HCT116 (cell line): ENCODE data around the gene RENBP. TPM values are rescaled to one million over a fixed set of nuclear protein-coding genes. Genes with fewer than 3 reads are reported as not detected.

ENCODE experiments used
- ATAC-seq: fragments of 200-7000 bp; cut with Tn5 transposase; 2 replicates; pipeline ENCODE4 v1.9.1; 2020; ENCODE audit warnings: mild to moderate bottlenecking, moderate library complexity
- BruUV-seq: library from RNA; stranded (reverse); fragments of 400-500 nt; replicated peaks from 2 replicates; lab custom pipeline; 2021; lab: Mats Ljungman, UMichigan
- CTCF ChIA-PET: fragments of 300-600 bp; sonication (Branson Sonifier 250); formaldehyde crosslinking; loops from one replicate; lab custom pipeline; 2021; ENCODE audit warnings: antibody characterized with exemption; lab: Charles Lee
- POLR2A ChIA-PET: fragments of 300-600, 350-600 bp; sonication (Branson Sonifier 250); formaldehyde crosslinking; loops from one replicate; lab custom pipeline; 2021; ENCODE audit warnings: antibody characterized with exemption; lab: Charles Lee
- RAD21 ChIA-PET, 2 experiments: fragments of 300-600 bp; sonication (Branson Sonifier 250); formaldehyde crosslinking; loops; one replicate each; lab custom pipeline; 2023; ENCODE audit warnings: low total read pairs in 2 of 2; ENCODE audit not compliant: uncharacterized antibody in 2 of 2, unreplicated experiment in 2 of 2, low non-redundant PET in 1 of 2; lab: Charles Lee
- DNase-seq: peaks from one replicate; pipeline ENCODE4 v3.0.0-alpha.2; 2010; ENCODE audit warnings: low read depth, low spot score
- H2AFZ ChIP-seq: fragments of 200-600 bp; shearing (Covaris generic), sonication (generic); 2 replicates; pipeline ENCODE4 v1.6.1; 2017; ENCODE audit warnings: low read depth, mixed run types, mixed read lengths, antibody characterized with exemption, low read length; ENCODE audit not compliant: poor library complexity, severe bottlenecking
- H3K27ac ChIP-seq: 2 replicates; pipeline ENCODE4 v1.5.1; 2012; ENCODE audit warnings: low read depth, low read length
- H3K27me3 ChIP-seq: fragments of 200-600 bp; sonication (generic); 2 replicates; pipeline ENCODE4 v1.6.1; 2016; ENCODE audit warnings: mixed run types, low read length, mixed read lengths; ENCODE audit not compliant: insufficient read depth
- H3K36me3 ChIP-seq, 2 experiments: fragments of 200-500 bp in 1 of 2; fragments of 200-600 bp in 1 of 2; sonication (Bioruptor generic) in 1 of 2; sonication (generic) in 1 of 2; 2 replicates each; pipeline versions ENCODE4 v1.5.1 to v1.6.1; 2014 to 2016; ENCODE audit warnings: low read length in 2 of 2, inconsistent platforms in 1 of 2, mixed read lengths in 1 of 2, mixed run types in 1 of 2; ENCODE audit not compliant: insufficient read depth in 2 of 2, control insufficient read depth in 1 of 2
- H3K4me1 ChIP-seq, 2 experiments: fragments of 200-600 bp in 1 of 2; sonication (generic) in 1 of 2; 2 replicates each; pipeline versions ENCODE4 v1.5.1 to v1.6.1; 2012 to 2017; ENCODE audit warnings: low read length in 2 of 2, inconsistent platforms in 1 of 2, mild to moderate bottlenecking in 1 of 2, mixed read lengths in 1 of 2, mixed run types in 1 of 2, moderate library complexity in 1 of 2; ENCODE audit not compliant: insufficient read depth in 2 of 2, control insufficient read depth in 1 of 2
- H3K4me2 ChIP-seq: fragments of 200-600 bp; sonication (generic); 2 replicates; pipeline ENCODE4 v1.6.1; 2017; ENCODE audit warnings: mixed run types, low read length, mixed read lengths
- H3K4me3 ChIP-seq, 2 experiments: fragments of 200-600 bp in 1 of 2; sonication (generic) in 1 of 2; replicated peaks in 1 of 2; 2 replicates each; pipeline ENCODE4 v1.5.1; 2011 to 2016; ENCODE audit warnings: low read length in 2 of 2, control low read depth in 1 of 2, low read depth in 1 of 2, mild to moderate bottlenecking in 1 of 2, mixed read lengths in 1 of 2, mixed run types in 1 of 2
- H3K79me2 ChIP-seq: fragments of 200-600 bp; sonication (generic); 2 replicates; pipeline ENCODE4 v1.6.1; 2017; ENCODE audit warnings: mild to moderate bottlenecking, mixed run types, low read length, moderate library complexity, mixed read lengths; ENCODE audit not compliant: insufficient read depth
- H3K9ac ChIP-seq: fragments of 200-600 bp; sonication (generic); 2 replicates; pipeline ENCODE4 v1.6.1; 2016; ENCODE audit warnings: low read length, mixed read lengths
- H3K9me2 ChIP-seq: fragments of 200-600 bp; sonication (generic), shearing (Covaris generic); 2 replicates; pipeline ENCODE4 v1.6.1; 2017; ENCODE audit warnings: mixed run types, mild to moderate bottlenecking, moderate library complexity; ENCODE audit not compliant: insufficient read depth
- H3K9me3 ChIP-seq, 2 experiments: fragments of 200-500 bp in 1 of 2; fragments of 200-600 bp in 1 of 2; sonication (Bioruptor generic) in 1 of 2; sonication (generic) in 1 of 2; 2 replicates each; pipeline ENCODE4 v1.6.1; 2014 to 2017; ENCODE audit warnings: low read length in 2 of 2, mixed read lengths in 2 of 2, inconsistent platforms in 1 of 2, low read depth in 1 of 2, mild to moderate bottlenecking in 1 of 2, mixed run types in 1 of 2, moderate library complexity in 1 of 2; ENCODE audit not compliant: control insufficient read depth in 1 of 2, insufficient read depth in 1 of 2
- H4K20me1 ChIP-seq: fragments of 200-600 bp; sonication (generic), shearing (Covaris generic); 2 replicates; pipeline ENCODE4 v1.6.1; 2017; ENCODE audit warnings: mixed run types, mild to moderate bottlenecking, moderate library complexity; ENCODE audit not compliant: insufficient read depth
- ATF3 ChIP-seq: IDR thresholded peaks from 2 replicates; pipeline ENCODE4 v1.6.1; 2012
- CBX3 ChIP-seq: IDR thresholded peaks from 2 replicates; pipeline ENCODE4 v1.6.1; 2012; ENCODE audit warnings: low read depth
- CEBPB ChIP-seq: IDR thresholded peaks from 2 replicates; pipeline ENCODE4 v1.6.1; 2012; ENCODE audit warnings: low read depth
- CTCF ChIP-seq, 3 experiments: fragments of 200-600 bp in 1 of 3; sonication (generic) in 1 of 3; IDR thresholded peaks in 2 of 3; conservative IDR thresholded peaks in 1 of 3; 2 replicates each; pipeline ENCODE4 v1.5.1; 2012 to 2017; ENCODE audit warnings: low read depth in 2 of 3, low read length in 2 of 3, antibody characterized with exemption in 1 of 3, borderline replicate concordance in 1 of 3, control low read depth in 1 of 3, mild to moderate bottlenecking in 1 of 3, mixed read lengths in 1 of 3, mixed run types in 1 of 3, moderate library complexity in 1 of 3; ENCODE audit not compliant: insufficient read depth in 1 of 3
- EGR1 ChIP-seq: IDR thresholded peaks from 2 replicates; pipeline ENCODE4 v1.6.1; 2012; ENCODE audit warnings: low read depth
- ELF1 ChIP-seq: IDR thresholded peaks from 2 replicates; pipeline ENCODE4 v1.6.1; 2012; ENCODE audit warnings: low read depth, borderline replicate concordance
- EZH2phosphoT487 ChIP-seq: fragments of 200-600 bp; IDR thresholded peaks from 2 replicates; pipeline ENCODE4 v1.6.1; 2018; ENCODE audit warnings: antibody characterized with exemption, borderline replicate concordance
- FOSL1 ChIP-seq: IDR thresholded peaks from 2 replicates; pipeline ENCODE4 v1.6.1; 2012; ENCODE audit warnings: low read depth
- JUND ChIP-seq: IDR thresholded peaks from 2 replicates; pipeline ENCODE4 v1.6.1; 2012
- MAX ChIP-seq: IDR thresholded peaks from 2 replicates; pipeline ENCODE4 v1.6.1; 2012
- POLR2A ChIP-seq: IDR thresholded peaks from 2 replicates; pipeline ENCODE4 v1.7.0; 2011; ENCODE audit warnings: borderline replicate concordance; ENCODE audit not compliant: insufficient read depth, insufficient read length; ENCODE audit errors: extremely low read depth
- POLR2AphosphoS5 ChIP-seq: IDR thresholded peaks from 2 replicates; pipeline ENCODE4 v1.6.1; 2011; ENCODE audit warnings: mild to moderate bottlenecking, low read depth, low read length, moderate library complexity
- RAD21 ChIP-seq: IDR thresholded peaks from 2 replicates; pipeline ENCODE4 v1.6.1; 2012; ENCODE audit warnings: low read depth, mild to moderate bottlenecking
- SIN3A ChIP-seq: IDR thresholded peaks from 2 replicates; pipeline ENCODE4 v1.6.1; 2012; ENCODE audit warnings: low read depth
- SP1 ChIP-seq: IDR thresholded peaks from 2 replicates; pipeline ENCODE4 v1.6.1; 2012; ENCODE audit warnings: low read depth
- TCF7L2 ChIP-seq: IDR thresholded peaks from 2 replicates; pipeline ENCODE4 v1.7.0; 2011; ENCODE audit warnings: borderline replicate concordance, inconsistent platforms; ENCODE audit not compliant: insufficient read depth, insufficient read length; ENCODE audit errors: extremely low read depth
- YY1 ChIP-seq: IDR thresholded peaks from 2 replicates; pipeline ENCODE4 v1.6.1; 2011; ENCODE audit warnings: low read length, low read depth, moderate library complexity, mild to moderate bottlenecking; ENCODE audit not compliant: insufficient replicate concordance; ENCODE audit errors: extremely low read depth
- ZFX ChIP-seq: fragments of 450-650 bp; IDR thresholded peaks from 2 replicates; pipeline ENCODE4 v1.6.1; 2017
- intact Hi-C: fragments of 100-400 bp; cut with micrococcal nuclease; formaldehyde crosslinking; loops from 2 replicates; pipeline ENCODE4 v1.10.0; 2022
- total RNA-seq: library from RNA; stranded (reverse); gene quantifications from one replicate; pipeline ENCODE4 v1.2.1, GENCODE V29; 2021; ENCODE audit not compliant: unreplicated experiment
- TF ChIP-seq, protein P1 (sequence below): IDR thresholded peaks from 2 replicates; pipeline ENCODE4 v1.6.1; 2011; ENCODE audit warnings: mild to moderate bottlenecking, low read length, moderate library complexity; ENCODE audit not compliant: insufficient replicate concordance; ENCODE audit errors: extremely low read depth
- TF ChIP-seq, protein P2 (sequence below): IDR thresholded peaks from 2 replicates; pipeline ENCODE4 v1.6.1; 2012; ENCODE audit warnings: low read depth

The RENBP gene
- total RNA-seq, 1 experiment from 2014 or later = 1.3 TPM

- TF ChIP-seq TCF7L2 (no peak), ZFX (no peak), RAD21 (no peak), FOSL1 (no peak), MAX (no peak), CBX3 (no peak), SIN3A (no peak), CTCF (IDR thresholded peaks at IDR 0.05 in 2 of 3, conservative IDR thresholded peaks at IDR 0.05 in 1 of 3; ENCODE audit: borderline replicate concordance in 1 of 3, insufficient read depth in 1 of 3, low read depth in 2 of 3, low read length in 2 of 3) (no peak), POLR2A (no peak), ELF1 (no peak), POLR2AphosphoS5 (no peak), YY1 (no peak), JUND (no peak), EZH2phosphoT487 (no peak), ATF3 (no peak), SP1 (no peak), CEBPB (no peak), EGR1 (no peak)
- TF ChIP-seq, protein P1, sequence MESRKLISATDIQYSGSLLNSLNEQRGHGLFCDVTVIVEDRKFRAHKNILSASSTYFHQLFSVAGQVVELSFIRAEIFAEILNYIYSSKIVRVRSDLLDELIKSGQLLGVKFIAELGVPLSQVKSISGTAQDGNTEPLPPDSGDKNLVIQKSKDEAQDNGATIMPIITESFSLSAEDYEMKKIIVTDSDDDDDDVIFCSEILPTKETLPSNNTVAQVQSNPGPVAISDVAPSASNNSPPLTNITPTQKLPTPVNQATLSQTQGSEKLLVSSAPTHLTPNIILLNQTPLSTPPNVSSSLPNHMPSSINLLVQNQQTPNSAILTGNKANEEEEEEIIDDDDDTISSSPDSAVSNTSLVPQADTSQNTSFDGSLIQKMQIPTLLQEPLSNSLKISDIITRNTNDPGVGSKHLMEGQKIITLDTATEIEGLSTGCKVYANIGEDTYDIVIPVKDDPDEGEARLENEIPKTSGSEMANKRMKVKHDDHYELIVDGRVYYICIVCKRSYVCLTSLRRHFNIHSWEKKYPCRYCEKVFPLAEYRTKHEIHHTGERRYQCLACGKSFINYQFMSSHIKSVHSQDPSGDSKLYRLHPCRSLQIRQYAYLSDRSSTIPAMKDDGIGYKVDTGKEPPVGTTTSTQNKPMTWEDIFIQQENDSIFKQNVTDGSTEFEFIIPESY = no peak
- TF ChIP-seq, protein P2, sequence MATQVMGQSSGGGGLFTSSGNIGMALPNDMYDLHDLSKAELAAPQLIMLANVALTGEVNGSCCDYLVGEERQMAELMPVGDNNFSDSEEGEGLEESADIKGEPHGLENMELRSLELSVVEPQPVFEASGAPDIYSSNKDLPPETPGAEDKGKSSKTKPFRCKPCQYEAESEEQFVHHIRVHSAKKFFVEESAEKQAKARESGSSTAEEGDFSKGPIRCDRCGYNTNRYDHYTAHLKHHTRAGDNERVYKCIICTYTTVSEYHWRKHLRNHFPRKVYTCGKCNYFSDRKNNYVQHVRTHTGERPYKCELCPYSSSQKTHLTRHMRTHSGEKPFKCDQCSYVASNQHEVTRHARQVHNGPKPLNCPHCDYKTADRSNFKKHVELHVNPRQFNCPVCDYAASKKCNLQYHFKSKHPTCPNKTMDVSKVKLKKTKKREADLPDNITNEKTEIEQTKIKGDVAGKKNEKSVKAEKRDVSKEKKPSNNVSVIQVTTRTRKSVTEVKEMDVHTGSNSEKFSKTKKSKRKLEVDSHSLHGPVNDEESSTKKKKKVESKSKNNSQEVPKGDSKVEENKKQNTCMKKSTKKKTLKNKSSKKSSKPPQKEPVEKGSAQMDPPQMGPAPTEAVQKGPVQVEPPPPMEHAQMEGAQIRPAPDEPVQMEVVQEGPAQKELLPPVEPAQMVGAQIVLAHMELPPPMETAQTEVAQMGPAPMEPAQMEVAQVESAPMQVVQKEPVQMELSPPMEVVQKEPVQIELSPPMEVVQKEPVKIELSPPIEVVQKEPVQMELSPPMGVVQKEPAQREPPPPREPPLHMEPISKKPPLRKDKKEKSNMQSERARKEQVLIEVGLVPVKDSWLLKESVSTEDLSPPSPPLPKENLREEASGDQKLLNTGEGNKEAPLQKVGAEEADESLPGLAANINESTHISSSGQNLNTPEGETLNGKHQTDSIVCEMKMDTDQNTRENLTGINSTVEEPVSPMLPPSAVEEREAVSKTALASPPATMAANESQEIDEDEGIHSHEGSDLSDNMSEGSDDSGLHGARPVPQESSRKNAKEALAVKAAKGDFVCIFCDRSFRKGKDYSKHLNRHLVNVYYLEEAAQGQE = no peak
- H3K9me2 ChIP-seq = no peaks in the 10 kb centered on the region
- ChIA-PET POLR2A (no interaction called here), CTCF (no interaction called here), RAD21 (no interaction called here)
- peaks cover 3 to 16% of the 10 kb centered on the region in 2 experiments; a peak in 2 of 4 replicates for H3K36me3 ChIP-seq
- H3K4me3 ChIP-seq = no peak overlapping the region
- H3K4me1 ChIP-seq = peaks cover 7 to 13% of the 10 kb centered on the region in 2 experiments; a peak in 3 of 4 replicates
- H4K20me1 ChIP-seq = no peaks in the 10 kb centered on the region
- DNase-seq (no peak), ATAC-seq (no peak)
- peaks cover 90% of the 10 kb centered on the region for H3K79me2 ChIP-seq
- H3K9me3 ChIP-seq = no peaks in the 10 kb centered on the region
- no peaks in the 10 kb centered on the region for H3K27me3 ChIP-seq
- intact Hi-C loops = no loop called here
- no peak overlapping the region; the same call in 1 of the 2 replicates for H3K27ac ChIP-seq
- H2AFZ ChIP-seq = no peak overlapping the region
- no peak overlapping the region for H3K9ac ChIP-seq
- no TSS peak for BruUV-seq
- H3K4me2 ChIP-seq = no peak overlapping the region
Observed at GRCh38 chrX:153966841-153967535, 22.5 kb upstream of the RENBP start.
